CD4-positive, alpha-beta T cell treated with Interleukin-6 for 4 hours (primary cell): ENCODE data around the gene BNIP1.

Source experiments
- DNase-seq: peaks from one replicate; pipeline ENCODE4 v3.0.0-alpha.2; 2020; ENCODE audit warnings: mixed read lengths

Gene BNIP1

DNA sequence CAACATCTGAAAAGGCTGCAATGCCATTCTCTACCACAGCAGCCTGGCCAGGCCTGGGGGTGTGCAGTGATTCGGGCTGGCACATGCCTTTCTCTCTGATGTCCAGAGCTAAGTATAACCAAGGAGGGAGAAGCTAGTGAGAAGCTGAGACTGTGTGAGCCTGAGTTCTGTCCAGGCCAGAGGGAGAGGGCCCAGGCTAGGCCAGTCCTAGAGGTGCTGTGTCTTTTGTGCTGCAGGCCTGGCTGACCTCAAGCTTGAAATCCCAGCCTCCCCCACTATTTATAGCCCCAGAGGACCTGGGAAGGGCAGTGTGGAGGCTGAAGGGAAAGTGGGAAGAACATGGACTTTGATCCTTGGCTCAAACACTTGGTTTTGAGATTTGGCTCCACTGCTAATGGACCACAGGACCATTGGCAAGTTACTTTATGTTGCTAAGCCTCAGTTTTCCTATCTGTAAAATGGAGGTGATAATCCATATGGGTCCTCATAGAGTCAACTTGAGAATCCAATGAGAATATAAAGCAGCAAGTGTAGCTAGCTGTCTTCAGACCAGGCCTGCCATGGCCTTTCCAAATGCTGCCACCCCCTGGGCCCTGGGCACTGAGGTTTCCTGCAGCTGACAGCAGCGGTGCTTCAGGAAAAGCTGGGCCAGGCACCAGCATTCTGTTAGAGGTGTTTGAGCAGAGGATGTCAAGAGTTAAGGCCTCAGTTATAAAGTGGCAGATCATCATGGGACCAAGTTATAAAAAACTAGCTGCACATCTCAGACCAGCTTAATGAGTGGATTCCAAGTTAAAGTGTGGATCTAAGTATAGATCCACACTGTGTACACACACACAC, 21.1 kb downstream of the BNIP1 start:
- DNase-seq, result no peak

DNA sequence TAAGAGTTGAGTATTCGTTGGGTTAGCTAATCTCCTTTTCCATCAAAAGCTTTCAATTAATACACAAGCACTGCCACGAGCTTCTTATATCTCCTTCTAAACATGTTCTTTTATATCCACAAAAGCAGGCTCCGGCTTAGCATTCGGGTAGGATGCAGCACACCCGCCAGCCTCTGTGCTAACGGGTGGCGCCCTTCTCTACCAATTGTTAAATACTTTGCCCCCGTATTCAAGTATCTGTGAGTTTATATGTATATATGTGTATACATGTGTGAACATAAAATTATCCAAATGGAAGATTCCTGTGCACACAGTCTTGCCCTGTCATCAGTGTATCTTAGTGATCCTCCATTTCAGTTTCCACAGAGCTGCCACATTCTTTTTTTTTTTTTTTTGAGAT, 27.8 kb downstream of the BNIP1 start:
- DNase-seq, result no peak

DNA sequence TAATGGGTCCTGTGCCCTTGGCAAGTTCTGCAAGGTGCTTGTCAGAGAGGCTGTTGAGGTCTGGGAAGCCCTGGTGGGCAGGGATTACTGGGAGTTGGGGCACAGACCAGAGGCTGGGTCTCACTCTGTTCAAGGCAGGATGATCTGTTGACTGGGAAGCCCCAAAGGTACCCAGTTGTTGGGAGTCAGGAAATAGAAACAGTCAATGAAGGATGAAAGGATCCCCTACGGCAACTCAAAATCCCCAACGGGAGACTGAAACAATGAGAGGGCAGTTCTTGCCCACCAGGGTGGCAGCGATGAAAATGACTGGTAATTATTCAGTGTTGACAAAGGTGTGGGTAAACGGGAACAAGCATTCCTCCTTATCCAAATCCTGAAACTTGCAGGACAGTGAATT, 31.2 kb downstream of the BNIP1 start:
- DNase-seq, result no peak

DNA sequence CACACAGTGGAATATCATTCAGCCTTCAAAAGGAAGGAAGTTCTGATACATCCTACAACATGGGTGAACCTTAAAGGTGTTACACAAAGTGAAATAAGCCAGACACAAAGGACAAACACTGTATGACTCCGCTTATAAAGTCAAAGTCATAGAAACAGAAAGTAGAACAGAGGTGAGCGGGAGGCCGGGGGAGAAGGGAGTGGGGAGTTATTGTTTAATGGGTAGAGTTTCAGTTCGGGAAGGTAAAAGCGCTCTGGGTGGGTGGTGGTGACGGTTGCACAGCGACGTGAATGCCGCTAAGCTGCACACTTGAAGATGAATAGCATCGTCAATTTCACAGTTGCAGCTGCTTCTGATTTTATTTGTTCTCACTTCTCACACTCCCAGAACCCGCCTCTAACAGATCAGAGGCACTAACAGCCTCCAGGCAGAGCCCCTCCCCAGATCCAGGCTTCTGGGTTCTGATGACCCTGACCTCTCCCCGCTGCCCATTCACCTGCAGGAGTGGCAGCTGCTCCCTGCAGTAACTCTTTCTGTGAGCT, 34.1 kb downstream of the BNIP1 start:
- DNase-seq, result no peak

DNA sequence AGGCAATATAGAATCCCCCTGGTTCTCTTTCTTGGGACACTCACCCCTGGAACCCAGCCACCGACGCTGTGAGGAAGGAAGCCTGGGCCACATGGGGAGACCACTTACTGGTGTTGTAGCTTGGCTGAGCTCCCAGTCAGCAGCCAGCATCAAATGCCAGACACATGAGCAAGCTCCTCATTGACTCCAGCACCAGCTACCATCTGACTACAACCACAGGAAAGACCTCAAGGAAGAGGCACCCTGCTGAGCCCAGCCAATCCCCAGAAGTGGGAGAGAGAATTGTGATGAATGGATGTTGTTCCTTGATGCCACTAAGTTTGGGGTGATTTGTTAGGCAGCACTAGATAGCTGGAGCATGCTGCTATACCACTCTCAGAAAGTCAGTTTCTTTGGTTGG, 36.0 kb downstream of the BNIP1 start:
- DNase-seq, result no peak

DNA sequence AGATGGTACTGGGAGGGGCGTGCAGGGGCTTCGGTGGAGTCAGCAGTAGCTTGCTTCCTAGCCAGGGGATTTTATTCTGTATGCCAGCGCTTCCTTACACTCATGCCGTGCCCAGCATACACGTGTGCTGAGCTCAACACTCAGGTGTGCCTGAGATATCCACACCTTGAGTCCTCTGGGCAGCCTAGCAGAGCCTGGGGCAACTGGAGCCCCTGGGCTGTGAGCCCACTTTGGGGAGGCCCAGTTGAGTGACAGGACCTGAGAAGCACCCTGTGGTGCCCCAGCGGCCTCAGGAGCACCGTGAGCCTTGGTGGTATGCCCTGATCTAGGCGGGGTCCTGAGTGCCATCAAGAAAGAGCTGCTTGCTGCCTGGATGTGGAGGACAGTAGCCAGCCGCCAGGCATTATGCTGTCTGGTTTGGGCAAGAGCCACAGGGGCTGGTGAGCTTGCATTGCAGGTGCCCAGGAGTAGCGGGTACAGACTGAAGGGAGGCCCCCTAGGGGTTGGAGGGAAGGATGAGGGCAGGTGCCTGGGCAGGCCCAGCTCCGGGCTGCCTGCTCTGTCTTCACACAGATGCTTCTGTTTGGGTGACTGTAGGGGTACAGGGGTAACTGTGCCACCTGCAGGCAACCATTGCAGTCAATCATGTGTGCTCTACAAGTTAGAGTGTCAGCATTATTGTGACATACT, 42.9 kb downstream of the BNIP1 start:
- DNase-seq, result peak; percentile 9

DNA sequence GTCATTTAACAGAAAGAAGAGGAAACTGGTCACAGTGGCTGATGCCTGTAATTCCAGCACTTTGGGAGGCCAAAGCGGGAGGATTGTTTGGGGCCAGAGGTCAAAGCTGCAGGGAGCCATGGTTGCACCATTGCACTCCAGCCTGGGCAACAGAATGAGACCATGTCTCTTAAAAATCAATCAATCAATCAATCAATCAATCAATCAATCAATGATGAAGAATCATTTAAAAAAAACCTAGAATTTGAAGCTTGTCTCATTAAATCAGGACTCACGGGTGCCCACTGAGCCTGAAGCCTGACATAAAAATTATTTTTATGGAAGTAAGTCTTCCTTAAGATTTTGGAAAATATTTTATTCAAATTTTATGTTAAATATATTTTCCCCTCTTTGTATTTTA, 43.9 kb downstream of the BNIP1 start:
- DNase-seq, result no peak

DNA sequence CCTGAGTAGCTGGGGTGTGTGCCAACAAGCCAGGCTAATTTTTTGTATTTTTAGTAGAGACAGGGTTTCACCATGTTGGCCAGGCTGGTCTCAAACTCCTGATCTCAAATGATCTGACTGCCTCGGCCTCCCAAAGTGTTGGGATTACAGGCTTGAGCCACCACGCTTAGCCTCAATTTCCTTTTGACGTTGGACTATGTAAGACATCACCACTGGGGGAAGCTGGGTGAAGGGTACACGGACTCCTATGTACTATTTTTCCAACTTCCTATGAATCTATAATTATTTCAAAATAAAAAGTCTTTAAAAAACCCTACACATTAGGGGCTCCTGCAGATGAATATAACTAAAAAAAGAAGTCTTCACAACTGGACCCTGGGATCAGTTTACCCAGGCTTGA, 46.7 kb downstream of the BNIP1 start:
- DNase-seq, result no peak

DNA sequence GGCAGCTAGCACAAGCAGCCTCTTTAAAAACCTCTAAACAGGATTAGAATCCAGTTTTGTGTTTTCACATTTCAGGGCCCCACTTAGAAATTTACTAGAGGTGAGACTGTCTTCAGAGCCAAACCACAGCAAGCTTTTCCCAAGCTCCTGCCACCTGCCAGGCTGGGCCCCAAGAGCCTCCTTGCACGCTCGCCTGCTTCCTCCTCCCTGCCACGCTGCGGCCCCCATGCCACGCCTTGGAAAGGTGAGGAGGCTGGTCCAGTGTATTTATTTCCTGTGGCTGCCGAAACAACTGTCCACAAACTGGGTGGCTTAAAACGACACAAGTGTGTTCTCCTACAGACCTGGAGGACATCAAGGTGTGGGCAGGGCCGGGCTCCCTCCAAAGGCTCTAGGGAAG, 47.2 kb downstream of the BNIP1 start:
- DNase-seq, result no peak

DNA sequence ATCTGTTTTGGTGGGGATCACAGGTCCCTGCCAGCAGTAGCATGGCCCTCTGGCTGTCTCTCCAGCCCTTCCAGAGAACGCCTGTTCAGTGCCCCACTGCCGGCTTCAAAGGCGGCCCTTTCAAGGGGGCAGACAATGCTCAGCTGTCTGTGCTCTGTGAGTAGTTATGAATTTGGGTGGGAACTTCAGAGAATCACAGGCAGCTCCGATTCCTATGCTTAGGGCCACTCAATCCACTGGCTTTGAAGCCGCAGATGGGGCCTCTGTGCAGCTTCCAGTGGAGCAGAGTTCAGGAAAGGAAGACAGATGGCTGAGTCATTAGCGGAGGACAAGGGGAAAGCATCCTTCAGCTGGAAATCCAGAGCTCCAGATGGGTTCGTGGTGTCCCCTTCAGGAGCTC, 48.2 kb downstream of the BNIP1 start:
- no peak for DNase-seq

DNA sequence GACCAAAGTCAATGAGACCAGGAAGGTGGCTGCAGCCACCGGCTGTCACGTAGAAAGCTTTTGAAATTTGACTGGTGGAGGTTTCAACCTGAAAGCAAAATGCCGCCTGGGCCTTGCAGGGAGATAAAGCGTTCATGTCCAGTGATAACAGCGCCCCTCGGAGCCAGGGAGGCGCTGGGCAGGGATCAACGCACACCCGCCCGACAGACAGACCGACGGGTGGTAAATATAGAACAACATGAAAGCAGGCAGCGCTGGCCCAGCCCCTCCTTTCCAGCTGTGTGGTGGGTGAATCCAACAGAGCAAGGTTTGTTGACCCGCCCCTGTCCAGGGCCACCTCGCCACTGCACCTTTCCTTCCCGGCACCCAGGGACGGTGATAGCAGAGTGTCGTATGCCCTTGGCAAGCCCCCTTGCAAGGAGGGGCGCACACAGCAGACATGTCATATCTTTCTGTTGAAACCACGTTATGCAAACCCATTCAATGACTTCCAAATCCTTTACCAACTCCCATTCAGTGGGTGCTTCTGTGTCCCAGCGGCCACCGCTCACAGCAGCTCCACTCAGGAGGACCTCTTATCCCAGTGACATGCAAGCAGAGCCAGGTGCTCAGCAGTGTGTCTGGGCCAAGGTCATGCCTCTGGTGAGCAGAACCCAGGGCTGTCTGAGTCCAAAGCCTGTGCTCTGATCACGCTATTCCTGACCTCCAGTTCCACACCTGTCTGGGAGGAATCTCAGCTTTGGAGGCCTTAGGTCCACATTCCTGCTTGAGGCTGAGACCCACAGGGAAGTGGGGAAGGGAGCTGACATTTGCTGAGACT, 52.0 kb downstream of the BNIP1 start:
- DNase-seq, result no peak

DNA sequence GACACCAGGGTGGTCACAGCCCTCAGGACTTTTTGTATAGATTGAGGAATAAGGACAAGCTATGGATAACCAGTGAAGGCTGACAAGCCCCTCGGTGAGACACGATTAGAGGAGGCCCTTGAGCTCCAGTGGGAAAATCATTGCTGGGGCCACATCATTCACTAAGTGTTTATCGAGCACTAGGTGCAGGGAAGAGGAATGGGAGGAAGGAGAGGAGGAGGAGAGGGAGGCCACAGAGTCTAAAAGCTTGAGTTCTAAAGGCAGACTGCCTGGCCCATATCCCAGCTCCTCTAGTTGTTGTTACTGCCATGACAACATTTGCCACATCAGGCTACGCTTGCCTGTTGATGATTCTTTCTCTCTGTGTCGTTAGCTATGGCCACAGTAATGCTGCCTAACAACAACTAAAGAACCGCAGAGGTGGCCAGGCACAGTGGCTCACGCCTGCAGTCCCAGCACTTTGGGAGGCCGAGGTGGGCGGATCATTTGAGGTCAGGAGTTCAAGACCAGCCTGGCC, 53.1 kb downstream of the BNIP1 start:
- no peak for DNase-seq

DNA sequence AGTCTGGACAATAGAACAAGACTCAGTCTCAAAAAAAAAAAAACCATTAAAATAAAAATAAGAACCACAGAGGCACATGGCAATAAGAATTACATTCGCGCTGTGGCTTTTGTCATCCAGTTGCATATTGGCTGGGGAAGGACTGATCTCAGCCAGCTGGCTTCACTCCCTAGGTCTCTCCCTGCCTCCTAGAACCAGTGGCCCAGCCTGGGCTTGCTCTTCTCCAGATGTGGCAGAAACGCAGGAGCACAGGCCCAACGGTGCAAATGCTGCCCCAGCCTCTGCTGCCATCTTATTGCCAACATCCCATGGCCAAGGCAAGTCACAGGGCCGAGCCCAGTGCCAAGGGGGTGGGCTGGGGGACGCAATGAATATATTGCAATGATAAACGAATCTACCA, 53.7 kb downstream of the BNIP1 start:
- DNase-seq, result no peak

DNA sequence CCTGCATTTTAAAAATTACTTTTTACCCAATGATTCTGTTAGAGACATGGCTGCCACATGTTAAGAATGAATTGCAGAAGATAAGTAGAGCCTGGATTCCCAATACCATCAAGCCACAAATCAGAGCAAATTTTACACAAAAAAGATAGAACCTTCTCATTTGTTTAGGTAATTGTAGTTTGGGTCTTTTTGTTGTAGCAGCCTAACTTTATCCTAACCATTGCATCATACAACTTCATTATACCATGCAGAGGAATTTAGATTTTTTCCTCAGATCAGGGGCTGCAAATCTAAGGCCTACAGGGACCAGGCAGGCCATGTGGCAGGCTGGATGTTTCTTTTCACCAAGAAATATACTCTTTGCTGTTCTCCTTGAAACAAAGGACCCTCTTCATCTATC, 56.0 kb downstream of the BNIP1 start:
- no peak for DNase-seq

DNA sequence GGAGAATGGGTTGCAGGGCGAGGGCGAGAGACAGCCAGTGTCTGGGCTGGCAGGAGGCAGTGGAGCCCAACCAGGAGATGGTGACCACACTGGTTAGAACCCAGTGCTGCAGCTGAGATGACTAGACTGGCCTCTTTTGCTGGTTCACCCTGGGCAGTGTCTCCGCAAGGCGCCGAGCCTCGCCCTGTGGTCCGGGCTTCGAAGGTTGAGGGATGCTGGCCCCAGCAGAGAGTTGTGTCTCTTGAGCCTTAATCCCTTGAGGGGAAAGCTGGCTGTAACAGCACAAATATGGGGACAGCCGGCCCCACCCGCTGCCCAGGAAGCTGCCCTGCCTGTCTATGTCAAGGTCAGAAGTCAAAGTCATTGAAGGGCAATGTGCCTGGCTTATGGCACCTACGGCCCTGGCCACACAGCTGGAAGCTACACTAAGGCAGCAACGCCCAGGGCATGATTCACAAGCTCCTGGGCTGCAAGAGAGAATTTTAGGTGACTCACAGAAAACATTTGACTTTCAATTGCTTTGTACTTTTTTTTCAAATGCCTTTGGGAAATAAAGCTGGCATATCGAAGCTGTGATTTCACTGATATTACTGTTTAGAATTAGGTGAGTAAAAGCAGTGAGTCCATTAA, 57.4 kb downstream of the BNIP1 start:
- DNase-seq, result no peak

DNA sequence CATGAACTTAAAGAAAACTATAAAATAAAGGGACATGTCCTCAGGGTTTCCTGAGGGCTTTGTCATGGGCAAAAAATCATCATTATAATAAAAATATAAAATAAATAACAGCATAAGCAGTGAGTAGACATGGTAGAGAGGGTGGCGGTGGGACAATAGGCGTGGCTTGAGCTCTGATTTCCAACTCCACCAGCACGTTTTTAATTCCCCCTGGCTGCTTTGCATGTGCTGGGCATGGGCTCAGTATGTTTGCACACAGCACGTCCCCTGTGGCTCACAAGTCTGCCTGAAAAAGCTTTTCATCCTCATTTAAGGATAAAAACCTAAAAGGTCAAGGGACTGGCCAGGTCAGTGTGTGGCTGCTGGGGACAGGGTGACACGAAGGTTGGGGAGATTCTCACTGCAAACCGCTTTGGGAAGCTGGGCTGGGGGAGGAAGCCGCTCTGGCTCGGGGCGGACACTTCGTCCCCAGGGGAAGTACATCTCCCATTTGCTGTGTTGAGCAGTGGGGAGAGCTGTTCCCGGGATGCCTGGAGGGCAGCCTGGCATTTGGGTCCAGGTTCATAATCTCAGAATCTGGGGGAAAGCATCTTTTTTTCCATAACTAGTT, 58.0 kb downstream of the BNIP1 start:
- no peak for DNase-seq

DNA sequence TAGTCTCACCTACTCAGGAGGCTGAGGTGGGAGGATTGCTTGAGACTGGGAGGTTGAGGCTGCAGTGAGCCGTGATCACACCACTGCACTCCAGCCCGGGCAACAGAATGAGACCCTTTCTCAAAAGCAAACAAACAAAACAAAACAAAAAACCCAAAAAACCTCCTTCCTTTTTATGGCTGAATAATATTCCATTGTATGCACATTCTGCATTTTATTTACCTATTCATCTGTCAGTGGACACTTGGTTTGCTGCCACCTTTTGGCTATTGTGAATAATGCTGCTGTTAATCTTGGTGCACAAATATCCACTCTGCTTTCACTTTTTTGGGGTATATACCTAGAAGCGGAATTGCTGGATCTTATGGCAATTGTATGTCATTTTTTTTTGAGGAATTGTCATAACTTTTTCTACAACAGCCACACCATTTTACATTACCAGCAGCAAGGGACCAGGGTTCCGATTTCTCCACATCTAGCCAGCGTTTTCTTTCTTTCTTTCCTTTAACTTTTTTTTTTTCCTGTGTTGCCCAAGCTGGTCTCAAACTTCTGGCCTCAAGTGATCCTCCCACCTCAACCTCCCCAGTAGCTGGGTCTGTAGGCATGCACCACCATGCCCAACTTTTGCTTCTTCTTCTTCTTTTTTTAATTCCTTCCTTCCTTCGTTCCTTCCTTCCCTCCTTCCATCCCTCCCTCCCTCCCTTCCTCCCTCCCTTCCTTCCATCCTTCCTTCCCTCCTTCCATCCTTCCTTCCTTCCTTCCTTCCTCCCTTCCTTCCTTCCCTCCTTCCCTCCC, 60.1 kb downstream of the BNIP1 start:
- DNase-seq, result peak; percentile 16

DNA sequence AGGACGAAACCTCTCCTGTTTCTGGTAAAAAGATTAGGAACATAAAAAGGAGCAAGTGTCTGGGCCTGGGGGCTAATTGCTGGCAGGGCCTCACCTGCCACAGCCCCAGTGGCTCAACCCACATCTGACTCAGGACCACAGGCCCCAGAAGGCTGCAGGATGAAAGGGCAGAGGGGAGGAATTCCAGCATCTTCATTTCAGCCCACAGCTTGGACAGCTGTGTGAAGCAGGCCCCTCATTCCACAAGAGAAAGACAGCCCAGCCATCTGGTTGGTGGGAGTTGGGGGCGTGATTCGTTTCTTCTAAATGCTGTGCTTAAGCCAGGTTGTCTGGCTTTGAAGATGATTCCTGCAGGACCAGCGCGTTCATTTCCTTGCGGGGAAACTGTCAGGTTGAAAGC, 61.6 kb downstream of the BNIP1 start:
- no peak for DNase-seq

DNA sequence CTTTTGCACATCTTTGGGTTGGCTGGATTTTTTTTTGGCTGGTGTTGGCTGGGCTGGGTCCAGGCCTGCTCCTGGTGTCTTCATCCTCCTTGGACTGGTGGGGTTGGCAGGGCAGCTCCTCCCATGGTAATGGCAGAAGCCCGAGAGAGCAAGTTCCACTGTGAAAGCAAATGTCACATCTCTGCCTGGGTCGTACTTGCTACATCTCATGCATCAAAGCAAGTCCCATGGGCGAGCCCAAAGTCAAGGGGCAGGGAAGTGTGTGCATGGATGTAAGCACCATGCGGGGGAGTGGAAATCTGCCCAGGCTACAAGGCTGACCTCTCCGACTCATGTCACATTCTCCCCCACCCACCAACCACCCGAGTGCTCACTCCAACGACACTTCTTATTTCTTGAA, 64.0 kb downstream of the BNIP1 start:
- DNase-seq, result no peak

DNA sequence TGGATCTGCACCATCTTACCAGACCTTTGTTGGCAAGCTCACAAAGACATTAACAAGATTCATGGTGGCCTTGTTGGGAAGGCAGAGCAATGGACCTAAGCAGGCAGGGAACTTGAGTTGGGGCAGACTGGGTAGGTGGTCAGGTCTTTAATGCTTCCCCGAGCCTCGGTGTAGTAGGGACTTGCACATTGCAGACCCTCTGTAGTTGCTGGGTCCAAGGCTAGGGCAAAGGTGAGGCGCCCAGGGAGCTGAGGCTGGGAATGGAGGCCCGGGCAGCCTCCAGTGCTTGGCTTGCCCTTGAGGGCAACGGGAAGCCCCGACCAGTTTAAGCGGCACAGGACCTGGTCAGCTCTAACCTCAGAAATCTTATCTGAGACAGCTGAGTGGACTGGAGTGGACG, 66.5 kb downstream of the BNIP1 start:
- DNase-seq, result no peak

DNA sequence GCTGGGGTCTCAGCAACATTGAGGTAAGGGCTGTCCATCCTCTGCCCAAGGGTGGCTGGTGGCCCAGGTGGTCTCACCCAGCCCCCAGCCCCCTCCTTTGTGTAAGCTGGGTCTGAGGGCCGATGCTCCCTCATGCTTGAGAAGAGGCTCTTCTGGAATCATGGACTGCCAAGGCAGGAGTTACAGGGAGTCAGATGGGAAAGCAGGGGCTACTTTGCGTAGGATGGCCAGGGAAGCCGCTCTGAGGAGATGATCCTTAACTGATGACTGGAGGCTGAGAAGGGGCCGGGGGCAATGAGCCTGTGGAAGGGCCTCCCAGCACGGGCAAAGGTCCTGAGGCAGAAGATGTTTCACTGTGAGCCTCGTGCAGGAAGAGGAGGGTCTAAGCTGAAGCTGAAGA, 67.0 kb downstream of the BNIP1 start:
- DNase-seq, result no peak
